ENCODE results near the gene MEGF6. TPM values are rescaled to one million over a fixed set of nuclear protein-coding genes. Genes with fewer than 3 reads are reported as not detected.

Gene MEGF6
- total and polyA plus RNA-seq, 2 of the 8 experiments (the other 6 are each of a cell fraction or from before 2014, with no cell fraction given) = 4.1 to 14.8 TPM

- H3K27ac ChIP-seq (ENCODE audit: low read depth, low read length) = no peak overlapping the region
- H3K9me3 ChIP-seq (ENCODE audit: insufficient read depth in 2 of 2, low read depth in 1 of 2, low read length in 1 of 2) = no peaks in the 10 kb centered on the region
- H3K4ac ChIP-seq (replicated peaks; ENCODE audit: insufficient read length, low read depth, low read length) = no peak overlapping the region
- H3K23ac ChIP-seq (ENCODE audit: insufficient read length) = no peak overlapping the region
- H3K23me2 ChIP-seq (ENCODE audit: low read depth, low read length) = no peaks in the 10 kb centered on the region
- H3K14ac ChIP-seq (ENCODE audit: insufficient read length) = no peak overlapping the region
- no peak overlapping the region for H2BK12ac ChIP-seq (ENCODE audit: low read depth, low read length)
- no peak overlapping the region for H3K4me2 ChIP-seq (ENCODE audit: insufficient read depth in 1 of 2, low read depth in 2 of 2, low read length in 2 of 2)
- ChIA-PET CTCF (ENCODE audit: partially characterized antibody) (interaction anchor here (1.0 to 10.5 kb wide), 7 partner anchors 14 to 98 kb away, joined by 3 to 73 read pairs (median 6); no protein-coding TSS in a partner anchor), POLR2A (ENCODE audit: partially characterized antibody) (no interaction called here)
- H3K27me3 ChIP-seq (replicated peaks in 1 of 4; ENCODE audit: control insufficient read depth in 3 of 4, extremely low read depth in 1 of 4, insufficient read depth in 3 of 4, low read length in 3 of 4) = no peaks in the 10 kb centered on the region; a peak in 1 of 7 replicates
- FAIRE-seq (no peak), DNase-seq (ENCODE audit: low read depth in 1 of 2, low spot score in 2 of 2) (no peak)
- H4K91ac ChIP-seq (replicated peaks; ENCODE audit: insufficient read length, low read length) = no peak overlapping the region
- peaks cover 0 to 3% (median under 1%) of the 10 kb centered on the region in 4 experiments; a peak in 1 of 7 replicates for H3K4me1 ChIP-seq (replicated peaks in 1 of 4; ENCODE audit: control insufficient read depth in 3 of 4, insufficient read depth in 4 of 4, low read length in 3 of 4)
- H2AFZ ChIP-seq (ENCODE audit: low read length) = no peak overlapping the region
- no peak overlapping the region for H2AK5ac ChIP-seq (ENCODE audit: low read depth, low read length)
- no peak overlapping the region for H2BK20ac ChIP-seq (ENCODE audit: low read length)
- peaks cover 0 to 4% of the 10 kb centered on the region in 2 experiments for H4K20me1 ChIP-seq (replicated peaks in 1 of 2; ENCODE audit: control insufficient read depth in 1 of 2, insufficient read depth in 2 of 2, low read length in 2 of 2)
- no peaks in the 10 kb centered on the region for H3K79me2 ChIP-seq (ENCODE audit: control insufficient read depth in 1 of 2, insufficient read depth in 2 of 2, low read length in 2 of 2)
- no peak overlapping the region for H2BK15ac ChIP-seq (ENCODE audit: low read length)
- no peak overlapping the region for H4K5ac ChIP-seq (ENCODE audit: insufficient read length, low read depth, low read length)
- no peak overlapping the region for H2BK5ac ChIP-seq (ENCODE audit: low read depth, low read length)
- no peak overlapping the region for H3K4me3 ChIP-seq (ENCODE audit: extremely low read depth in 1 of 4, insufficient read depth in 2 of 4, low read depth in 3 of 4, low read length in 4 of 4)
- H3K36me3 ChIP-seq (ENCODE audit: control insufficient read depth in 2 of 4, insufficient read depth in 4 of 4, low read length in 3 of 4) = no peaks in the 10 kb centered on the region
- no peak overlapping the region; the same call in 1 of the 2 replicates for H4K8ac ChIP-seq (ENCODE audit: extremely low read depth, insufficient read depth, low read length)
- H2BK120ac ChIP-seq (replicated peaks; ENCODE audit: low read depth, low read length) = no peak overlapping the region
- no peaks in the 10 kb centered on the region; the same call in 1 of the 2 replicates for H3K79me1 ChIP-seq (ENCODE audit: low read depth, low read length)
- no peak overlapping the region for H3K56ac ChIP-seq (replicated peaks; ENCODE audit: insufficient read length, low read depth, low read length)
- TF ChIP-seq SRF (IDR thresholded peaks at IDR 0.05; ENCODE audit: low read depth, low read length) (no peak), TCF12 (IDR thresholded peaks at IDR 0.05; ENCODE audit: low read depth, low read length) (no peak), KDM1A (IDR thresholded peaks at IDR 0.05; ENCODE audit: borderline replicate concordance, low read length) (no peak), PHF8 (conservative IDR thresholded peaks at IDR 0.05; ENCODE audit: low read depth, low read length) (no peak)
- no peak overlapping the region for H3K18ac ChIP-seq (ENCODE audit: extremely low read depth, low read length)
- H3K9ac ChIP-seq (replicated peaks in 1 of 4; ENCODE audit: extremely low read depth in 1 of 4, low read depth in 3 of 4, low read length in 3 of 4) = no peak overlapping the region
- WGBS, 2 experiments (ENCODE audit: extremely low coverage in 1 of 2, insufficient coverage in 1 of 2, insufficient read length in 1 of 2, insufficient replicate concordance in 2 of 2, low coverage in 1 of 2, low lambda C conversion rate in 2 of 2, missing lambda C conversion rate in 1 of 2) = 83% methylated on average over 5 of the region's 5 CpGs; no CpG with 5 or more reads in 1 of the 2 experiments
These were observed 60.0 kb downstream of the MEGF6 start for GRCh38 chr1:3551290-3551678.

All from H1 (cell line).